Measurements from ENCODE around the gene PHLDB2.

DNA sequence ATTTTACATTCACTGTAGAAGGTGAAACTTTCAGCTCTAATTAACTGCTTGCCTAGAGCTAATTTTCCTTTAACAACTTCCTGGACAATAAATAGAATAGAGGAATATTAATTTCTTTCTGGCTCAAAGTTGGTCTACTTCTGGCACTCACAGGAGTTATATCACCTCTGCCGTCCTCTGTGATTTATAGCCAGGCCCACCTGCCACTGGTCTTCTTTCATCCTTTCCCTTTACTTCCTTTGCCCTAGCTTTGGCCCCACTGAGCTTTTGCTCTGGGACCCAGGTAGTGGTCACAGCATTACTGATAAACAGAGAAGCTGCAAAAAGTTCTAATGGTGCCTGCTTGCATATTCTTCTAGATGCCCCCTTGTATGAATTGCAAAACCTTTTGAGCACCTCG lies 70.4 kb downstream of the PHLDB2 start:
- TF ChIP-seq, protein P1, sequence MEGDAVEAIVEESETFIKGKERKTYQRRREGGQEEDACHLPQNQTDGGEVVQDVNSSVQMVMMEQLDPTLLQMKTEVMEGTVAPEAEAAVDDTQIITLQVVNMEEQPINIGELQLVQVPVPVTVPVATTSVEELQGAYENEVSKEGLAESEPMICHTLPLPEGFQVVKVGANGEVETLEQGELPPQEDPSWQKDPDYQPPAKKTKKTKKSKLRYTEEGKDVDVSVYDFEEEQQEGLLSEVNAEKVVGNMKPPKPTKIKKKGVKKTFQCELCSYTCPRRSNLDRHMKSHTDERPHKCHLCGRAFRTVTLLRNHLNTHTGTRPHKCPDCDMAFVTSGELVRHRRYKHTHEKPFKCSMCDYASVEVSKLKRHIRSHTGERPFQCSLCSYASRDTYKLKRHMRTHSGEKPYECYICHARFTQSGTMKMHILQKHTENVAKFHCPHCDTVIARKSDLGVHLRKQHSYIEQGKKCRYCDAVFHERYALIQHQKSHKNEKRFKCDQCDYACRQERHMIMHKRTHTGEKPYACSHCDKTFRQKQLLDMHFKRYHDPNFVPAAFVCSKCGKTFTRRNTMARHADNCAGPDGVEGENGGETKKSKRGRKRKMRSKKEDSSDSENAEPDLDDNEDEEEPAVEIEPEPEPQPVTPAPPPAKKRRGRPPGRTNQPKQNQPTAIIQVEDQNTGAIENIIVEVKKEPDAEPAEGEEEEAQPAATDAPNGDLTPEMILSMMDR (IDR thresholded peaks at IDR 0.05) = no peak
- TF ChIP-seq POLR2A (IDR thresholded peaks at IDR 0.05) = no peak
